ENCODE data around the gene SHANK1.
"Not testable (repeated sequence)": the region's sequence is repeated elsewhere in the genome, so short reads cannot be mapped to it uniquely, and the experiment has no call there.

SHANK1 gene

GRCh38 chr19:50629194-50629593 is 90.4 kb downstream of the SHANK1 start:
- no peak for DNase-seq

DNA sequence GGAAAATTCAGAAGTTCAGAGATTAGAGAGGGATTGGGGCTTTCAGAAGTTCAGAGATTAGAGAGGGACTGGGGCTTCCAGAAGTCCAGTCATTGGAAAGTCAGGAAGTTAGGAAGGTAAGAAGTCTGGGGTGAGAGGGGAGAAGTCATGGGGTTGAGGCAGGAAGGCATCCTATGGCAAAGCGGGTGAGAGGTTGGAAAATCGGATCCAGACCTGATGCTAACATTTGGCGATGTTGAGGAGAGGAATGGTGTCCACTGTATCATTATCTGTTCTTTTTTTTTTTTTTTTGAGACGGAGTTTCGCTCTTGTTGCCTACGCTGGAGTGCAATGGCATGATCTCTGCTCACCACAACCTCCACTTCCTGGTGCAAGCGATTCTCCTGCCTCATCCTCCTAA is 91.1 kb downstream of the SHANK1 start:
- no peak for DNase-seq

DNA sequence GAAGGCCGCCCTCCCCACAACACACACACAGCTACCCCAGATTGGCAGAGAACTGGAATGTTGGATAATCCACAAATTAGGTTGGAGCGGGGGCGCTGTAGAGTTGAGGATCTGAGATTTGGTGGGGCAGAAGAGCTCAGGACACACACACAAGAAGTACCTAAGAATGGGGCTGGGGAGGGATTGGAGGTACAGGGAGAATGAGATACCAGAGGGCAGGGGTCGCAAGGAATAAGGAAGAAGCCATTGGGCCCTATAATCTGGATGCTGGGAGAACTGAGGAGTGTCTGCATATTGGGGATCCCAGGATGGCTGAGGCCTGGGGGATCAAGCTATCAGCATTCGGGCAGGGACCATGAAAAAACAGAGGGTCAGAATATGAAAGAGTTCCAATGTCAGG is 91.5 kb downstream of the SHANK1 start:
- DNase-seq, result no peak

GRCh38 chr19:50626795-50627194 is 92.8 kb downstream of the SHANK1 start:
- no peak for DNase-seq

- no peak for DNase-seq
Observed at GRCh38 chr19:50626011-50626410, 93.6 kb downstream of the SHANK1 start.

DNA sequence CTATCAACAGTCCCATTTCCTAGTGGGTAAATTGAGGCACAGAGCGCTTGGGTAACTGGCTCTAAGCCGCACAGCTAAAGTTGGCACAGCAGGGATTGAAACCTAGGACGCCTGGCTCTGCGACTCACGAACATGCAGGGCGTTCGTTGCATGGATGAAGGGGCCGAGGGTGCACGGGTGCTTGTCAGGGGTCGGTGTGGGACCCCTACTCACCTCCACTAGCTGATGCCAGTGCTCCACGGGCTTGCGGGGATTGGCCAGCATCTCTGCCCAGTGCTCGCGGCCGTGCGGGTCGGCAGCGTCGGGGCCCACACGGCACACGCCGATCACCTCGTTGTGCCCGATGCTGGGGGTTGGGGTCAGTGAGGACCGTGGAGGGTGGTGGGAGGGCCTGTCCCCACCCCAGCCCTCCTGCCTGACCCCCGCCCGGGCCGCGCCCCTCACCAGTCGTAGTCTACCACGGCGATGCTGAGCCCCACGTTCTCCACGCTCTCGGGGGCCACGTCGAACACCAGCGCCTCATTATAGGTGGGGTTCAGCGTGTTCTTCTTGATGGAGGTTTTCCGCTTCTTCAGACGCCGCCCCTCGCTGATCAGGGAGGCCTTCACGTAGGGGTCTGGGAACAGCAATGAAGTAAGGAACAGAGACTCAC is 94.5 kb downstream of the SHANK1 start:
- no peak for DNase-seq

- not testable (repeated sequence) for DNase-seq
Observed at GRCh38 chr19:50620394-50620906, 99.2 kb downstream of the SHANK1 start.

DNA sequence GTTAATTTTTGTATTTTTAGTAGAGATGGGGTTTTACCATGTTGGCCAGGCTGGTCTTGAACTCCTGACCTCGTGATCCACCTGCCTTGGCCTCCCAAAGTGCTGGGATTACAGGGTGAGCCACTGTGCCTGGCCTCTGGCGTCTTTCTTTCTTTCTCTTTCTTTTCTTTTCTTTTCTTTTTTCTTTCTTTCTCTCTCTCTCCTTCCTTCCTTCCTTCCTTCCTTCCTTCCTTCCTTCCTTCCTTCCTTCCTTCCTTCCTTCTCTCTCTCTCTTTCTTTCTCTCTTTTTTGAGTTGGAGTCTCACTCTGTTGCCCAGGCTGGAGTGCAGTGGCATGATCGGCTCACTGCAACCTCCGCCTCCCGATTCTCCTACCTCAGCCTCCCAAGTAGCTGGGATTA is 100.4 kb downstream of the SHANK1 start:
- DNase-seq, result not testable (repeated sequence)

- not testable (repeated sequence) for DNase-seq
Observed at GRCh38 chr19:50618379-50618778, 101.2 kb downstream of the SHANK1 start.

- not testable (repeated sequence) for DNase-seq
Observed at GRCh38 chr19:50612504-50613404, 106.8 kb downstream of the SHANK1 start.

Measured in inflammatory macrophage treated with lipopolysaccharide for 1 hour (primary cell).